ENCODE results near the gene CHSY1.

- TF ChIP-seq, protein P1, sequence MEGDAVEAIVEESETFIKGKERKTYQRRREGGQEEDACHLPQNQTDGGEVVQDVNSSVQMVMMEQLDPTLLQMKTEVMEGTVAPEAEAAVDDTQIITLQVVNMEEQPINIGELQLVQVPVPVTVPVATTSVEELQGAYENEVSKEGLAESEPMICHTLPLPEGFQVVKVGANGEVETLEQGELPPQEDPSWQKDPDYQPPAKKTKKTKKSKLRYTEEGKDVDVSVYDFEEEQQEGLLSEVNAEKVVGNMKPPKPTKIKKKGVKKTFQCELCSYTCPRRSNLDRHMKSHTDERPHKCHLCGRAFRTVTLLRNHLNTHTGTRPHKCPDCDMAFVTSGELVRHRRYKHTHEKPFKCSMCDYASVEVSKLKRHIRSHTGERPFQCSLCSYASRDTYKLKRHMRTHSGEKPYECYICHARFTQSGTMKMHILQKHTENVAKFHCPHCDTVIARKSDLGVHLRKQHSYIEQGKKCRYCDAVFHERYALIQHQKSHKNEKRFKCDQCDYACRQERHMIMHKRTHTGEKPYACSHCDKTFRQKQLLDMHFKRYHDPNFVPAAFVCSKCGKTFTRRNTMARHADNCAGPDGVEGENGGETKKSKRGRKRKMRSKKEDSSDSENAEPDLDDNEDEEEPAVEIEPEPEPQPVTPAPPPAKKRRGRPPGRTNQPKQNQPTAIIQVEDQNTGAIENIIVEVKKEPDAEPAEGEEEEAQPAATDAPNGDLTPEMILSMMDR (IDR thresholded peaks at IDR 0.05): no peak
- TF ChIP-seq POLR2A (IDR thresholded peaks at IDR 0.05): no peak
Observed at GRCh38 chr15:101183226-101183930, 68.5 kb downstream of the CHSY1 start.
